Adrenal gland (tissue), 12 donors: ENCODE results near the gene RPAP2. TPM values are rescaled to one million over a fixed set of nuclear protein-coding genes. Genes with fewer than 3 reads are reported as not detected.

Experiments
- DNase-seq, 7 donors: peaks; one replicate each; pipeline ENCODE4 v3.0.0-alpha.2; 2019 to 2020
- H3K27ac ChIP-seq, 5 donors: fragments of 200-600 bp; sonication (generic) in 4 of 5; 1 replicate in 3 of 5; 2 replicates in 2 of 5; pipeline versions ENCODE4 v1.5.1 to v1.8.0; 2016 to 2020; ENCODE audit warnings: mild to moderate bottlenecking in 1 of 5
- H3K27me3 ChIP-seq: fragments of 200-600 bp; 2 replicates; pipeline ENCODE4 v1.8.0; 2021
- H3K36me3 ChIP-seq, 2 donors: fragments of 200-600 bp; replicated peaks in 1 of 2; 1 replicate in 1 of 2; 2 replicates in 1 of 2; pipeline versions ENCODE4 v1.5.1 to v1.8.0; 2018 to 2022
- H3K4me1 ChIP-seq, 2 donors: fragments of 200-600 bp; replicated peaks in 1 of 2; 1 replicate in 1 of 2; 2 replicates in 1 of 2; pipeline versions ENCODE4 v1.5.1 to v1.8.0; 2018 to 2021
- H3K4me3 ChIP-seq, 4 donors: fragments of 200-600 bp; sonication (generic) in 3 of 4; one replicate each; pipeline ENCODE4 v1.5.1; 2016 to 2018
- H3K9me3 ChIP-seq, 3 donors: fragments of 200-600 bp; sonication (generic) in 1 of 3; replicated peaks in 1 of 3; 1 replicate in 2 of 3; 2 replicates in 1 of 3; pipeline versions ENCODE4 v1.5.1 to v1.8.0; 2016 to 2021
- CTCF ChIP-seq, 6 experiments: fragments of 450-650 bp in 4 of 6; fragments of 200-600 bp in 2 of 6; sonication (generic) in 1 of 6; IDR thresholded peaks; 1 replicate in 5 of 6; 2 replicates in 1 of 6; pipeline versions ENCODE4 v1.5.1 to v1.8.0; 2016 to 2021; ENCODE audit warnings: antibody characterized with exemption in 6 of 6, mild to moderate bottlenecking in 2 of 6, moderate library complexity in 1 of 6
- POLR2A ChIP-seq, 2 donors: fragments of 450-650 bp; IDR thresholded peaks; one replicate each; pipeline ENCODE4 v1.6.1; 2017; ENCODE audit warnings: antibody characterized with exemption in 2 of 2, mild to moderate bottlenecking in 2 of 2, moderate library complexity in 1 of 2
- WGBS, 4 donors: extraction: QIAGEN DNeasy Blood & Tissue Kit in 2 of 4; methylation state at CpG; one replicate each; pipeline versions ENCODE4 v1.1.5 to v1.1.7; 2013 to 2017; 5-methylcytosine and 5-hydroxymethylcytosine counted together
- intact Hi-C, 2 donors: fragments of 100-400 bp; cut with DNase I; formaldehyde crosslinking; loops; one replicate each; pipeline versions ENCODE4 v1.14.1 to v1.15.0; 2022 to 2023
- polyA plus RNA-seq, 3 donors: library from polyadenylated mRNA; stranded (reverse); fragments of 200-250 nt in 2 of 3; fragments of 350-450 nt in 1 of 3; fragmentation: Illumina TruSeq in 1 of 3; extraction: RNeasy Lipid Tissue Mini Kit (QIAGEN cat#74804) in 1 of 3; gene quantifications; one replicate each; pipeline ENCODE4 v1.2.3, GENCODE V29; 2013 to 2014
- total RNA-seq, 9 donors: library from RNA; depleted of rRNA in 4 of 9; stranded (reverse); fragments of >200 nt in 4 of 9; fragments of 120-200 nt in 1 of 9; fragmentation: NEBNext Ultra II Directional in 1 of 9; extraction: Animal tissue kit (Norgen Biotek cat#: 25700) in 1 of 9; gene quantifications; one replicate each; pipeline versions ENCODE4 v1.1.0 to v1.2.4, GENCODE V29; 2013 to 2023
- donor health status: healthy with polysubstance abuse.
- donor health status: Bipolar disorder and iron deficiency.
- donor health status: DM: yes; HTN: yes; CAD: no.
- donor health status: DM: no; HTN: no; CAD: no.
- donor health status: DM: no; HTN: no; CAD: no.
- donor health status: DM: yes; HTN: yes; CAD: no.

RPAP2 gene
- total and polyA plus RNA-seq, 12 donors, result 2.3 to 29.0 (median 16.3) TPM

DNA sequence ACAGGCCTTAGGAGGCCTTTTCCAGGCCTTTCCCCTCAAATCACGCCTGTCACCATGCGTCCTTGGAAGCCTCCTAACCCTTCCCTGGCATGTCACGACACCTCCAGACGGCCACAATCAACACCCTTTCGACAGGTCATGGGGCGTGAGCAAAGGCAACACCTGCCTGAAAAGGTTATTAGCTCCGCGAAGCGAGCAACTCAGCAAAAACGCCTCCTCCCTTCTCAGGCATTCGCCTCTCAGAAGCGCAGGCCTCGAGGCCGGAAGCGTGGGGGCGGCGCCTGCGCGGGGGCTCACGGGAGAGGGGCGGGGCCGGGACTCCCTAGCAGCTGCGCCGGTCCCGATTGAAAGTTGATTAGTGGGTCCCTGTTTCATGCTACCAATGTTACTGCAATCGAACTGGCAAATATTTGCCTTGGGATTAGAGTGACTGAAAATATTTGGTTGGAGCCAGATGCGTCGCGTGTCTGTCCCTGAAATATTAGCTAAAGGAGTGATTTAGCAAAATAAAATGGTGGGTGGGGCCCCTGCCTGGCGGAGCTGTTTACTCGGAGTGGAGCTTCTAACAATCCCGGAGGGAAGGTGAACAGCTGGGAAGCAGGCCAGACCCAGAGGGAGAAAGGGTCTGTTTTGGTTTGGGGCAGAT is 143.0 kb downstream of the RPAP2 start:
- H3K9me3 ChIP-seq, result no peaks in the 10 kb centered on the region
- 73 to 85% (median 81%) methylated on average over 17 to 32 of the region's 32 CpGs for WGBS, 4 donors
- H3K4me3 ChIP-seq, result no peak overlapping the region
- no peaks in the 10 kb centered on the region for H3K4me1 ChIP-seq
- H3K36me3 ChIP-seq, result no peaks in the 10 kb centered on the region
- TF ChIP-seq CTCF (IDR thresholded peaks at IDR 0.05) (no peak), POLR2A (IDR thresholded peaks at IDR 0.05) (no peak)
- no peak overlapping the region for H3K27ac ChIP-seq
- DNase-seq, result no peak
- intact Hi-C loops, result no loop called here
- H3K27me3 ChIP-seq, result no peaks in the 10 kb centered on the region

DNA sequence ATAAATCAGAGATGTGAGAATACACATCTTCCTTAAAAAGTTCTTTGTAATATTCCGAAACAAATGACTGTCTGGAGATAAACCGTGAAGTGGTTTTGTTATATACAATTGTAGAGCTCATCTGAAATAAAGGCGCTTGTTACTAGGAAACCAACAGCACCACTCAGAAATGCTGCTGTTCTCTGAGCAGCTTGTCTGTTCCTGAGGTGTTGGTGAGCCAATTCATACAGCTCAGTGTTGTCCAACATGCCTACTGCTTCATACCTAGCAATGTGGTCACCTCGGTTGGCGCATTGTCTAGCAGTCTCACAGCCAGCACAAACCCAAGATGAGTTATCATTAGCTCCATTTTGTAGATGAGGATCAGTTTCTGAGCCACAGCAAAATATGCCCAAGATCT is 143.5 kb downstream of the RPAP2 start:
- WGBS, 4 donors, result 82 to 93% (median 92%) methylated on average over 4 to 5 of the region's 5 CpGs
- no peaks in the 10 kb centered on the region for H3K36me3 ChIP-seq
- TF ChIP-seq CTCF (IDR thresholded peaks at IDR 0.05), result no peak
- H3K4me3 ChIP-seq, result no peak overlapping the region
- no peak overlapping the region for H3K27ac ChIP-seq
- no peaks in the 10 kb centered on the region for H3K9me3 ChIP-seq
- H3K4me1 ChIP-seq, result no peaks in the 10 kb centered on the region
- intact Hi-C loops, result no loop called here
- no peak for DNase-seq
- no peaks in the 10 kb centered on the region for H3K27me3 ChIP-seq

GRCh38 chr1:92443893-92444292 is 145.0 kb downstream of the RPAP2 start:
- no peaks in the 10 kb centered on the region for H3K27me3 ChIP-seq
- 66 to 83% (median 72%) methylated on average over 3 of the region's 3 CpGs for WGBS, 4 donors
- no peaks in the 10 kb centered on the region for H3K36me3 ChIP-seq
- intact Hi-C loops, result no loop called here
- no peak overlapping the region for H3K4me3 ChIP-seq
- H3K9me3 ChIP-seq, result no peaks in the 10 kb centered on the region
- H3K27ac ChIP-seq, result no peak overlapping the region
- TF ChIP-seq POLR2A (IDR thresholded peaks at IDR 0.05), result no peak
- no peak for TF ChIP-seq CTCF (IDR thresholded peaks at IDR 0.05)
- no peak for DNase-seq
- no peaks in the 10 kb centered on the region for H3K4me1 ChIP-seq

DNA sequence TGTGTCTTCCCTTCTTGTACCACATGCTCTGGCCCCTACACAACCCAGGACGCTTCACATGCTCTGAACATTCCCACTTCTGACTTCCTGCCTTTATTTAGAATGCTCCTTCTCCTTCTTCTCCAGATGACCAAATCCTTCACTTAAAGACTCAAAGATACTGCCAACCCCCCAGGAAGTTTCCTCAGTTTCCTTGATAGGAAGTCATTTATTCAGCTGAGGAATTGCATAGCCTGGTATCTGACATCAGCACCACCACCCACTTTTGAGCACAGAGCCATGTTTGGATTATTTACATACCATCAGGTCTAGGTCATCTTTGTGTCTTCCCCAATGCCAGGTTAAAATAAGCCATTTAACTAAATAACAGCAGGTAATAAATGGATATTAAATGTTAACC is 145.5 kb downstream of the RPAP2 start:
- Histone ChIP-seq H3K4me1 (no peaks in the 10 kb centered on the region), H3K27me3 (no peaks in the 10 kb centered on the region), H3K9me3 (no peaks in the 10 kb centered on the region), H3K27ac (no peak overlapping the region), H3K36me3 (no peaks in the 10 kb centered on the region), H3K4me3 (no peak overlapping the region)
- DNase-seq, result no peak
- 67 to 87% (median 71%) methylated on average over 1 of the region's 1 CpG for WGBS, 4 donors
- intact Hi-C loops, result no loop called here
- TF ChIP-seq CTCF (IDR thresholded peaks at IDR 0.05) (no peak), POLR2A (IDR thresholded peaks at IDR 0.05) (no peak)
